Panc1 (cell line): ENCODE results near the gene KLF14. TPM values are rescaled to one million over a fixed set of nuclear protein-coding genes. Genes with fewer than 3 reads are reported as not detected.

Source experiments
- ATAC-seq: fragments of 200-7000 bp; cut with Tn5 transposase; 2 replicates; pipeline ENCODE4 v1.9.1; 2020; ENCODE audit warnings: mild to moderate bottlenecking, moderate library complexity
- BruUV-seq: library from RNA; stranded (reverse); fragments of 400-500 nt; replicated peaks from 2 replicates; lab custom pipeline; 2021; lab: Mats Ljungman, UMichigan
- CTCF ChIA-PET: fragments of 300-600 bp; sonication (Branson Sonifier 250); formaldehyde crosslinking; loops from one replicate; lab custom pipeline; 2022; ENCODE audit warnings: antibody characterized with exemption; lab: Charles Lee
- POLR2A ChIA-PET: fragments of 300-600 bp; sonication (Branson Sonifier 250); formaldehyde crosslinking; loops from one replicate; lab custom pipeline; 2022; ENCODE audit warnings: antibody characterized with exemption; lab: Charles Lee
- DNase-seq: peaks from one replicate; pipeline ENCODE4 v3.0.0-alpha.2; 2010; ENCODE audit warnings: low read depth, low spot score
- H3K27ac ChIP-seq: 2 replicates; pipeline ENCODE4 v1.5.1; 2011; ENCODE audit warnings: mild to moderate bottlenecking, low read length, inconsistent platforms
- H3K27me3 ChIP-seq: fragments of 200-500 bp; sonication (Bioruptor generic); 2 replicates; pipeline ENCODE4 v1.6.0; 2014; ENCODE audit warnings: low read length, inconsistent platforms; ENCODE audit not compliant: control insufficient read depth, insufficient read depth
- H3K36me3 ChIP-seq: fragments of 200-500 bp; sonication (Bioruptor generic); 2 replicates; pipeline ENCODE4 v1.5.1; 2014; ENCODE audit warnings: inconsistent platforms, mild to moderate bottlenecking, low read length, moderate library complexity; ENCODE audit not compliant: control insufficient read depth, insufficient read depth
- H3K4me1 ChIP-seq: 2 replicates; pipeline ENCODE4 v1.5.1; 2011; ENCODE audit warnings: inconsistent platforms, mild to moderate bottlenecking, low read length, moderate library complexity; ENCODE audit not compliant: control insufficient read depth, insufficient read depth
- H3K4me3 ChIP-seq, 2 experiments: 2 replicates each; pipeline ENCODE4 v1.5.1; 2011 to 2012; ENCODE audit warnings: low read depth in 2 of 2, low read length in 2 of 2, mild to moderate bottlenecking in 2 of 2, inconsistent platforms in 1 of 2, moderate library complexity in 1 of 2
- H3K9me3 ChIP-seq: fragments of 200-500 bp; sonication (Bioruptor generic); 2 replicates; pipeline ENCODE4 v1.5.1; 2014; ENCODE audit warnings: low read depth, mild to moderate bottlenecking, inconsistent platforms, low read length, moderate library complexity; ENCODE audit not compliant: control insufficient read depth, insufficient read depth
- POLR2AphosphoS5 ChIP-seq: IDR thresholded peaks from 2 replicates; pipeline ENCODE4 v1.6.1; 2012; ENCODE audit warnings: mild to moderate bottlenecking, low read depth, low read length, moderate library complexity
- REST ChIP-seq, 2 experiments: IDR thresholded peaks; 2 replicates each; pipeline ENCODE4 v1.6.1; 2011 to 2012; ENCODE audit warnings: low read depth in 2 of 2, control low read depth in 1 of 2, low read length in 1 of 2, mild to moderate bottlenecking in 1 of 2, moderate library complexity in 1 of 2; ENCODE audit not compliant: insufficient read depth in 1 of 2
- SIN3A ChIP-seq: IDR thresholded peaks from 2 replicates; pipeline ENCODE4 v1.6.1; 2012; ENCODE audit warnings: low read depth, mild to moderate bottlenecking, low read length, moderate library complexity, borderline replicate concordance; ENCODE audit not compliant: insufficient read depth
- TCF7L2 ChIP-seq: IDR thresholded peaks from 2 replicates; pipeline ENCODE4 v1.6.1; 2011; ENCODE audit warnings: mild to moderate bottlenecking, low read depth, low read length, inconsistent platforms
- in situ Hi-C: cut with HindIII; loops from 2 replicates; pipeline ENCODE4 v1.10.0; 2016; ENCODE audit warnings: low sequenced_read_pairs, low pct_unique_long_range_greater_than_20kb
- intact Hi-C: fragments of 100-400 bp; cut with micrococcal nuclease; formaldehyde crosslinking; loops from one replicate; pipeline ENCODE4 v1.10.0; 2022; ENCODE audit not compliant: unreplicated experiment
- total RNA-seq: library from RNA; stranded (reverse); gene quantifications from one replicate; pipeline ENCODE4 v1.2.1, GENCODE V29; 2021; ENCODE audit not compliant: unreplicated experiment
- TF ChIP-seq, protein P1 (sequence below): fragments of 450-650 bp; IDR thresholded peaks from 2 replicates; pipeline ENCODE4 v1.5.1; 2017; ENCODE audit warnings: mild to moderate bottlenecking

The KLF14 gene
- total RNA-seq, 1 experiment from 2014 or later: 0.39 TPM

DNA sequence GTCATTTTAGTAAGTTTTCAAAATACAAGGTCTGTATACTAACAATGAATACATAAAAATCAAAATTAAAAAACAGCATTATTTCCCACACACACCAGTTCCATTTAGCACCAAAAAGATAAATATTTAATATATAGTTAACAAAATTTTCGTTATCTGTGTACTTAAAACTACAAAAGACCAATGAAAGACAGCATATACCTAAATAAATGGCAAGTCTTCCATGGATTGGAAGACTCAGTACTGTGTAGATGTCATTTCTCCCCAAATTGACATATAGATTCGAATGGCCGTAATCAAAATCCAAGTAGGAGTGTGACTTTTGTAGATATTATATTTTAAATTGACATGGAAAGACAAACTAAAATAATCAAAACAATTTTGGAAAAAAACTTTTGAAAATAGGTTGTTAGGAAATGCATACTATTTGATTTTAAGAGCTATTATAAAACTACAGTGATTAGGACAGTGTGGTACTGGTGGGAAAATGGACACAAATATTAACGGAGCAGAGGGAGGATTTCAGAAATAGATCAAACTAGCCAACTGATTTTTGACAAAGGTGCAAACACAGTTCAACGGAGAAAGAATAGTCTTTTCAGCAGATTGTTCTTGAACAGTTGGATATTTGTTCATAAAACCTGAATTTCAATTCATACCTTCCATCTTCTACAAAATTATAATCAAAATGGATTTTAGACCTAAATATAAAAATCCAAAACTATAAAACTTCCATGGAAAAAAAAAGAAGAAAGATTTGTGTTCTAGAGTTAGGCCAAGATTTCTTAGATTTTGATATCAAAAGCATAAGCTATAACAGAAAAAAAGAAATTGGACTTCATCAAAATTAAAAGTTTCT, 14.8 kb upstream of the KLF14 start:
- H3K27me3 ChIP-seq: peaks cover 25% of the 10 kb centered on the region; the same call in 1 of the 2 replicates

DNA sequence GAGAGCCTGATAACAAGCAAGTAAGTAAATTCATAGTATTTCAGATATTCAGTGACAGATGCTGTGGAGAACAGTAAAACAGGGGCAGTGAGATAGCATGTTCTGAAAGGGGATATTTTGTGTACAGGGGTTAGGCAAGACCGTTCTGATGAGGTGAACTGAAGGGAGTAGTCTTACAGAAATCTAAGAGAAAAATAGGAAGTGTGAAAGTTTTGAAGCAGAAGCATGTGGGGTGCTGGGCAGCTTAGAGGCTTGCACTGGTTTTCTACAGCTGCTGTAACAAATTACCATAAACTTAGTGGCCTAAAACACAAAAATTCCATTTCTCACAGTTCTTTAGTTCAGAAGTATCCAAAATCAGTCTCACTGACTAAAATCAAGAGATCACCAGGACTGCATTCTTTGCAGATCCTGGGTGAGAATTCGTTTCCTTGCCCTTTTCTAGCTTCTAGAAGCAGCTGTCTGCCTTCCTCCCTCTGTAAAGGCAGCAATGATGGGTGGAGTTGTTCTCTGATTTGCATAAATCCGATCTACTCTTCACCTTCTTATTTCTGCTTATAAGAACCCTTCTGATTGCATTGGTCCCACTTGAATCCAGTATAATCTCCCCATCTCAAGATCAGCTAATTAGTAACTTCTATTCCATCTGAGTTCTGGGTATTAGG, 7.5 kb upstream of the KLF14 start:
- TF ChIP-seq REST (IDR thresholded peaks at IDR 0.05; ENCODE audit: insufficient read depth in 1 of 2, low read depth in 2 of 2, low read length in 1 of 2) (no peak), TCF7L2 (no peak), SIN3A (no peak), POLR2AphosphoS5 (no peak)
- TF ChIP-seq, protein P1, sequence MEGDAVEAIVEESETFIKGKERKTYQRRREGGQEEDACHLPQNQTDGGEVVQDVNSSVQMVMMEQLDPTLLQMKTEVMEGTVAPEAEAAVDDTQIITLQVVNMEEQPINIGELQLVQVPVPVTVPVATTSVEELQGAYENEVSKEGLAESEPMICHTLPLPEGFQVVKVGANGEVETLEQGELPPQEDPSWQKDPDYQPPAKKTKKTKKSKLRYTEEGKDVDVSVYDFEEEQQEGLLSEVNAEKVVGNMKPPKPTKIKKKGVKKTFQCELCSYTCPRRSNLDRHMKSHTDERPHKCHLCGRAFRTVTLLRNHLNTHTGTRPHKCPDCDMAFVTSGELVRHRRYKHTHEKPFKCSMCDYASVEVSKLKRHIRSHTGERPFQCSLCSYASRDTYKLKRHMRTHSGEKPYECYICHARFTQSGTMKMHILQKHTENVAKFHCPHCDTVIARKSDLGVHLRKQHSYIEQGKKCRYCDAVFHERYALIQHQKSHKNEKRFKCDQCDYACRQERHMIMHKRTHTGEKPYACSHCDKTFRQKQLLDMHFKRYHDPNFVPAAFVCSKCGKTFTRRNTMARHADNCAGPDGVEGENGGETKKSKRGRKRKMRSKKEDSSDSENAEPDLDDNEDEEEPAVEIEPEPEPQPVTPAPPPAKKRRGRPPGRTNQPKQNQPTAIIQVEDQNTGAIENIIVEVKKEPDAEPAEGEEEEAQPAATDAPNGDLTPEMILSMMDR: no peak
- POLR2A ChIA-PET: no interaction called here
- peaks cover 68% of the 10 kb centered on the region for H3K27me3 ChIP-seq
- CTCF ChIA-PET: no interaction called here
- H3K36me3 ChIP-seq: no peaks in the 10 kb centered on the region
- H3K4me3 ChIP-seq: no peak overlapping the region
- H3K4me1 ChIP-seq: no peaks in the 10 kb centered on the region
- DNase-seq: no peak
- H3K9me3 ChIP-seq: no peaks in the 10 kb centered on the region
- intact Hi-C loops (no loop called here), in situ Hi-C loops (no loop called here)
- H3K27ac ChIP-seq: no peak overlapping the region
- no TSS peak for BruUV-seq
- ATAC-seq: no peak

More for the DNA sequence above, 14.8 kb upstream of the KLF14 start:
- intact Hi-C loops (no loop called here), in situ Hi-C loops (no loop called here)
- TF ChIP-seq SIN3A (no peak), POLR2AphosphoS5 (no peak), TCF7L2 (no peak), REST (IDR thresholded peaks at IDR 0.05; ENCODE audit: insufficient read depth in 1 of 2, low read depth in 2 of 2, low read length in 1 of 2) (no peak)
- TF ChIP-seq, protein P1: no peak
- BruUV-seq: no TSS peak
- H3K4me3 ChIP-seq: no peak overlapping the region
- no peak for DNase-seq
- no peaks in the 10 kb centered on the region for H3K36me3 ChIP-seq
- H3K27ac ChIP-seq: no peak overlapping the region
- H3K9me3 ChIP-seq: no peaks in the 10 kb centered on the region
- no peaks in the 10 kb centered on the region for H3K4me1 ChIP-seq
- ChIA-PET POLR2A (no interaction called here), CTCF (interaction anchor here (0.7 kb wide), 1 partner anchor 319 kb away, joined by 3 read pairs; no protein-coding TSS in a partner anchor)
- no peak for ATAC-seq
